Spinal cord (tissue), 10 donors: ENCODE measurements around the gene LEKR1. TPM values are rescaled to one million over a fixed set of nuclear protein-coding genes. Genes with fewer than 3 reads are reported as not detected.

ENCODE experiments used
- DNase-seq, 6 donors: peaks; one replicate each; pipeline versions ENCODE4 v3.0.0 to v3.0.0-alpha.2; 2013 to 2015; ENCODE audit warnings: low spot score in 6 of 6, low read depth in 4 of 6
- H3K27ac ChIP-seq: one replicate; pipeline ENCODE4 v1.5.1; 2013; ENCODE audit warnings: low read depth, low read length, control low read depth
- H3K27me3 ChIP-seq: one replicate; pipeline ENCODE4 v1.6.1; 2013; ENCODE audit warnings: low read length; ENCODE audit not compliant: control insufficient read depth, insufficient read depth
- H3K36me3 ChIP-seq: one replicate; pipeline ENCODE4 v1.6.1; 2013; ENCODE audit warnings: low read length; ENCODE audit not compliant: control insufficient read depth, insufficient read depth
- H3K4me1 ChIP-seq: one replicate; pipeline ENCODE4 v1.6.1; 2013; ENCODE audit warnings: low read length; ENCODE audit not compliant: control insufficient read depth, insufficient read depth
- H3K4me3 ChIP-seq: one replicate; pipeline ENCODE4 v1.5.1; 2013; ENCODE audit warnings: low read depth, low read length, control low read depth
- H3K9me3 ChIP-seq: one replicate; pipeline ENCODE4 v1.6.1; 2013; ENCODE audit warnings: low read length; ENCODE audit not compliant: control insufficient read depth, insufficient read depth
- WGBS: methylation state at CpG from one replicate; pipeline ENCODE4 v1.1.5; 2013; ENCODE audit warnings: missing lambda C conversion rate; ENCODE audit not compliant: insufficient coverage; 5-methylcytosine and 5-hydroxymethylcytosine counted together
- polyA plus RNA-seq, 2 donors: library from polyadenylated mRNA; unstranded; fragments of 120-200 nt; gene quantifications; one replicate each; pipeline ENCODE4 v1.2.1, GENCODE V29; 2013; ENCODE audit not compliant: insufficient read length in 2 of 2
- total RNA-seq, 2 donors: library from RNA; depleted of rRNA in 1 of 2; stranded (reverse); fragments of 120-200 nt in 1 of 2; fragments of >200 nt in 1 of 2; gene quantifications; one replicate each; pipeline versions ENCODE4 v1.2.3 to v1.2.4, GENCODE V29; 2013 to 2014
- donor health status: healthy.

Gene LEKR1
- total and polyA plus RNA-seq, 4 donors: 1.7 to 2.4 (median 1.9) TPM

DNA sequence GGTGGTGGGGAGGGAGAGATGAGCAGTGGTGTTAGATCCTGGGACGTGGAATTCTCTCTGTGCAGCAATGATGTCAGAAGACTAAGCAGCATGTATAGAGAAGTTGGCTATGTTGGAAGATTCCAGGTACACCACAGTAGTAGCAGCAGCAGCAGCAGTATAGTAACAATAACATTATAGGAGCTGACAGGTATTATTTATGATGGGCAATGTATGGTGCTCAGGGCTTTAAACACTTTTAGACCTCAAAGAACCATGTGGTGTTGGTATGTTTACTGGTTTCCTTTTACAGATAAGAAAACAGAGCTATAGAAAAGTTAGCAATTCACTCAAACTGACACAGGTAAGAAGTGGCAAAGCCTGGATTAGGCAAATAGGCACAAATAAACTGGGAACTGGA is 229.9 kb downstream of the LEKR1 start:
- Histone ChIP-seq H3K36me3 (no peaks in the 10 kb centered on the region), H3K9me3 (no peaks in the 10 kb centered on the region), H3K4me1 (no peaks in the 10 kb centered on the region), H3K27me3 (no peaks in the 10 kb centered on the region), H3K27ac (no peak overlapping the region), H3K4me3 (no peak overlapping the region)
- WGBS: 100% methylated on average over 1 of the region's 1 CpG
- no peak for DNase-seq

DNA sequence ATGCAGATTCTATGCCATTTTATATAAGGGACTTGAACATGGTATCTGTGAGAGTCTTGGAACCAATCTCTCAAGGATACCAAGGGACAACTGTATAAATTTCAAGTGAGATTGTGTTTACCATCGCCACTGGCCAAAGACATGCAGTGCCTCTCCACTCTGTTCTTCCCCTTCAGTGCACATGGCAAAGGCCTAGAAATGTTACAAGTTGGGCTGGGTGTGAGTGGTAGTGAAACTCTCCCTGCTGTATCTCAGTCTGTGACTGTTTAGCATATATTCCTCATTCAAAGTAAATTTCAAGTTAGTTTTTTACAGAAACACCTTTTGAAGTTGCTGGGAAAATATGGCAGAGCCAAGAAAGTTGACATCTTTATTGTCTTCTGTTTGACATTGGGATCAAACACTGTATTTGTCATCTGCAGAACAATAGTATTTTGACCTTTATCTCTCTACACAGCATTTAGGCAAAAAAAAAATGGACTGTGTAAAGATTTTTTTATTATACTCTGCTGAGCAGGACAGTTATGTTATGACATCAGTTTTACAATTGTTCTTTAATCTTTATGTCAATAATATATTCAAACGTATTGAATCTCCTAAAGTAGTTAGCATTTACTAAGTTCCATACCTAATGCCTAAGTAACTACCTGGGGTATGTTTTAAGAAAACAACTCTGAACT is 232.4 kb downstream of the LEKR1 start:
- Histone ChIP-seq H3K4me3 (no peak overlapping the region), H3K9me3 (no peaks in the 10 kb centered on the region), H3K27ac (no peak overlapping the region), H3K27me3 (no peaks in the 10 kb centered on the region), H3K36me3 (no peaks in the 10 kb centered on the region), H3K4me1 (no peaks in the 10 kb centered on the region)
- DNase-seq: no peak
- no CpG with 5 or more reads among the region's 2 CpGs for whole genome bisulfite sequencing

DNA sequence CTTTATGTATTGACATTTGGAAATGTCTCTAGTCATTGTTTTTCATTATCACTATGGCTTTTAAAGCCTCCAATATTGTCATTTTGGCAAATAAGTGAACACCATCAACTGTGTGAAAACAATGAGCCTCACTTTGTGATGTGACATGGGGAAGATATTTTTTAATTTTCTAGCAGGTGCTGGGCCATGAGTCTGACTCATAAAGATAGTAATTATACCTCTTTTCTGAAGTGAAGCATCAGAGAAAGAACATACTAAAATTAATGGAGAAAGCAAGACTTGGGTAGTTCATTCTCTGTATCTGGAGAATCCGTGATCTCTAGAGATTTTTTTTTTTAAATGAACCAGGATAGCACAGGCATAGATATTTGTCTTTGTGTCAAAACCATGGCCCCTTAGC is 233.0 kb downstream of the LEKR1 start:
- no peaks in the 10 kb centered on the region for H3K36me3 ChIP-seq
- no CpG with 5 or more reads among the region's 1 CpG for WGBS
- no peak for DNase-seq
- peaks cover 3% of the 10 kb centered on the region for H3K4me1 ChIP-seq
- no peak overlapping the region for H3K27ac ChIP-seq
- no peaks in the 10 kb centered on the region for H3K9me3 ChIP-seq
- no peaks in the 10 kb centered on the region for H3K27me3 ChIP-seq
- H3K4me3 ChIP-seq: no peak overlapping the region

DNA sequence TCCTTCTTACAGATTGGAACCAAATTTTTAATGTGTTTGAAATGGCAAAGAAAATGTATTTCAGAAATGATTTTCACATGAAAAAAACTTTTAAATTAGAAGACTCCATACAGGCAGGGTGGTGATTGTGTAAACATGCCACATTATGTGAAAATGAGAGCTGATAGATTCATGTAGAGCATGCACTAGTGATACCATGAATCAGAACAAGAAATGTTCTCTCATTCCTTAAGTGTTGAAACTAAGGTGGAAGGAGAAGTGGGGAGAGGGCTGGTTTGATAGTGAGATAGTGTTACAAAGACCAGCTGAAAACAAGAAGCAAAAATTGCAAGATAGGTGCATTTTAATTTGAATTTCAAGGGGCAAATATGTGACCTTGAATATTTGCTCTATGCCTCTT is 233.5 kb downstream of the LEKR1 start:
- no peaks in the 10 kb centered on the region for H3K9me3 ChIP-seq
- no peak overlapping the region for H3K4me3 ChIP-seq
- H3K4me1 ChIP-seq: peaks cover 5% of the 10 kb centered on the region
- DNase-seq: no peak
- no peak overlapping the region for H3K27ac ChIP-seq
- H3K36me3 ChIP-seq: no peaks in the 10 kb centered on the region
- H3K27me3 ChIP-seq: no peaks in the 10 kb centered on the region

DNA sequence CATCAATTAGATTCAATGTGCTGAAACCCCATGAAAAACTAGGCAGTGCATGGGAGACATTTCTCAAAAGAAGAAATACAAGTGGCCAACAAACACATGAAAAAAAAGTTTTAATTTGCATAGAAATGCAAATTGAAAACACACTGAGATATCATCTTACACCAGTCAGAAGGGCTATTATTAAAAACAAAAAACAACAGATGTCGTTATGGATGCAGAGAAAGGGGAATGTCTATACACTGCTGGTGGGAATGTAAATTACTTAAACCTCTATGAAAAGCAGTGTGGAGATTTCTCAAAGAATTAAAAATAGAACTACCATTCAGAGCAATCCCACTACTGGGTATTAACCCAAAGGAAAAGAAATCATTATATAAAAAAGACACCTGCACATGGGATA is 235.1 kb downstream of the LEKR1 start:
- H3K9me3 ChIP-seq: no peaks in the 10 kb centered on the region
- no peaks in the 10 kb centered on the region for H3K36me3 ChIP-seq
- no CpG with 5 or more reads among the region's 1 CpG for WGBS
- no peak for DNase-seq
- no peaks in the 10 kb centered on the region for H3K27me3 ChIP-seq
- no peak overlapping the region for H3K27ac ChIP-seq
- H3K4me3 ChIP-seq: no peak overlapping the region
- peaks cover 9% of the 10 kb centered on the region for H3K4me1 ChIP-seq

DNA sequence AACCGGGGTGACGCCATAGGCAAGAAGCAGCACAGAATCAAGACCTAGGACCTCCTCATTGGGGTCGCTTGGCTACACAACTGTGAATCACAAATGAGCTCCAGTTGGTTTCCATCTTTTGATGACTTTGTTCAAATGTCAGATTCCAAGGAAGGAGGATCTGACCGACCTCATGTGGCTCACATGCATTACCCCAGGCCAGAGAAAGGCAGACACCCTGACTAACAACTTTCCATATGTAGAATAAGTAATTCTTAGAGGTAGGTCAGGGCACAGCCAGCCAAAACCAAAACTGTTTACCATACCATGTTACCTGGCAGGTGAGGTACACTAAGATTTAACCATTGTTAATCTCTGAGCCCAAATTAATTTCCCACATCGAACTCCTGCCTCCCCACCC is 237.3 kb downstream of the LEKR1 start:
- Histone ChIP-seq H3K27ac (no peak overlapping the region), H3K27me3 (no peaks in the 10 kb centered on the region), H3K9me3 (no peaks in the 10 kb centered on the region), H3K36me3 (no peaks in the 10 kb centered on the region), H3K4me3 (no peak overlapping the region), H3K4me1 (peaks cover 15% of the 10 kb centered on the region)
- DNase-seq: no peak
- 82% methylated on average over 3 of the region's 5 CpGs for whole genome bisulfite sequencing

DNA sequence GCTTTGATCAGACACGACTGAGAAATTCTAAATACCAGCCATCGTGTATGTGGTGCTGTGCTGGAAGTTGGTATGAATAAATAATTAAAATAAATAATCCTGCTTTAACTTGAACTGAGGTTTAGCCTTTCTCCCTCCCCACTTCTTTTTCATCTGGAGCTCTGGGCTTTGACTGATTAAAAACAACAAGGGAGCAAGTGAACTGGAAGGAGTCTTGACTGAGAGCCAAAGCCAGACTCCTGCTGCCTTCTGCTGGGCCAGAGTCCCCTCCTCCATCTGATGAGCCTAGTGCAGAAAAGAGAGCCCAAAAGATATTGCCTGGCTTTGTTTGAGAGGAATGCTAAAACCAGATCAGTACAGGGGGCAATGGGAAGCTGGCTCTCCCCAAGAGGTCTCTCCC is 237.8 kb downstream of the LEKR1 start:
- no peaks in the 10 kb centered on the region for H3K27me3 ChIP-seq
- peak in 3 of 6 donors; percentile 56 to 89 (median 72) for DNase-seq
- H3K4me3 ChIP-seq: no peak overlapping the region
- no peaks in the 10 kb centered on the region for H3K36me3 ChIP-seq
- no peak overlapping the region for H3K27ac ChIP-seq
- no peaks in the 10 kb centered on the region for H3K9me3 ChIP-seq
- no CpG with 5 or more reads among the region's 2 CpGs for WGBS
- H3K4me1 ChIP-seq: peaks cover 15% of the 10 kb centered on the region

DNA sequence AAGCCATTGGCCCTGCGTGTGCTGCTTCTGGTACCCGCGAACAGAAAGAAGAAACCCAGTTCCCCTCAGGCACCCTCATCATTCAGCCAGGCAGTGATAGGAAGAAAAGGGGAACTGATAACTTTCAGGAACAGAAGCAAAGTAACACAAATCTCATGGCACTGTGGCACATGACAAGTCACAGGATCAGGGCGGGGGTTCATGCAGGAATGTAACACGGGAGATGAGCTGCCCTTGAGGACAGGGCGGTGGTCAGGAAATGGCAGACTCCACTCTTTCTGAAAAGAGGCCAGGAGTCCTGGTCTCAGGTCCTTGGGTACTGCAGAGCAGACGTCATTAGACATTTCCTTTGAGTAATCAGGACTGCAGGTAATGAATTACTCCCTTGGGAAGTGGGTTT is 238.2 kb downstream of the LEKR1 start:
- H3K4me3 ChIP-seq: no peak overlapping the region
- 73% methylated on average over 4 of the region's 7 CpGs for WGBS
- no peak for DNase-seq
- H3K36me3 ChIP-seq: no peaks in the 10 kb centered on the region
- no peaks in the 10 kb centered on the region for H3K27me3 ChIP-seq
- no peak overlapping the region for H3K27ac ChIP-seq
- H3K4me1 ChIP-seq: peaks cover 15% of the 10 kb centered on the region
- no peaks in the 10 kb centered on the region for H3K9me3 ChIP-seq

DNA sequence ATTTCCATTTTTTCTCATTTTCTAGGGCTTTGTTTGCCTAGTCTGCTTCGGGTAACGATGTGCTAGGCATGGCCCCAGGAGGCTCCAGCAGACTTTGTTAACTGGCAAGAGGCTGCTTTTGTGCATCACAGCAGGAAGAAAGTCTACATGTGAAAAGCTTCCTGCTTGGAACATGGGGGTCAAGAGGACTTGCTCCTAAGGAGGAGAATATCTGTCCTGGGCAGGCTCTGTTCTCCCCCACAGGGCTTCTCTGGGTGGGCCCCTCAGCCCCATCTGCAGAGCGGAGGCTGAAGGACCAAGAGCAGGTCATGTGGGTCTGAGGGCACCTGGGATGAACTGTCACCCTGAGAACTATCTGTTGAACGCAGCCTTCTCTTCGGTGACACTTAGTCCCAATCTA is 239.0 kb downstream of the LEKR1 start:
- H3K27me3 ChIP-seq: no peaks in the 10 kb centered on the region
- H3K36me3 ChIP-seq: no peaks in the 10 kb centered on the region
- no peaks in the 10 kb centered on the region for H3K9me3 ChIP-seq
- H3K27ac ChIP-seq: no peak overlapping the region
- no peak overlapping the region for H3K4me3 ChIP-seq
- no peak for DNase-seq
- 58% methylated on average over 5 of the region's 5 CpGs for WGBS
- H3K4me1 ChIP-seq: peaks cover 19% of the 10 kb centered on the region

DNA sequence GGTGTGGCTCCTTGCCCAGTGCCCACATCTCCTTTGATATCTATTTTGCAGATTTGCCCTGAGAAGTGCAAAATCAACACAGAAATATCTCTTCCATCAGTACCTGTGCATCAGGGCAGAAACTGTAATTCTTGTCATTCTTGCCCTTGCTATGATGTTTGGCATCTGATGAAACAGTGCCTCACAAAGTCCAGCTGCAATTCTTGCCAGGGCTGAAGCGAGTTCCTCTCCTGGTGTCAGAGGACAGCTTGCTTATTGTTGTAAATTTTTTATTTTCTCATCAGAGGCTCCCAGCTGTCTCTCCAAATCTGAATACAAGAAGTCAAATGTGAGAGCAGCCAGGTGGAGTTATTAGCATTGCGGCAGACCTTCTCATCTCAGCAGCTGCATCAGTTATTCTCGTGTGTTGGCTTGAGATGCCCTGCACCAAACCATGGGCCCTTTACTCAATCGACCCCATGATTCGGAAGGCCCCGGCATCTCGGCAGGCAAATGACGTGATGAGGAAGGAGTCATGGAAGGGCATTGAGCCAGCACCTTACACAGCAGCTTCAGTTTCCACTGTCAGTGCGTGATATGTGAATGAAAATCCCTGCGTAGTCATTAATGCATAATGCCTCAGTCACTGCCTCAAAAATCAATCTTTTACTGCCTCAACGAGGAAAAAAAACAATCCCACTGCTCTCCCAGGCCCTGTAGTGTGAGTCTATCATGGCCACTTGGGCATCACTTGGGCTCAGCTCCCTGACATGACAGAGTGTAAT is 240.4 kb downstream of the LEKR1 start:
- H3K4me1 ChIP-seq: peaks cover 19% of the 10 kb centered on the region
- WGBS: 64% methylated on average over 5 of the region's 11 CpGs
- H3K36me3 ChIP-seq: no peaks in the 10 kb centered on the region
- no peaks in the 10 kb centered on the region for H3K27me3 ChIP-seq
- no peaks in the 10 kb centered on the region for H3K9me3 ChIP-seq
- H3K27ac ChIP-seq: no peak overlapping the region
- H3K4me3 ChIP-seq: no peak overlapping the region
- peak in 1 of 6 donors; percentile 93 for DNase-seq
